AG09319 (cell line): ENCODE results near the gene CUL4A.
"Not testable (repeated sequence)": the region's sequence is repeated elsewhere in the genome, so short reads cannot be mapped to it uniquely, and the experiment has no call there.

ENCODE experiments used
- DNase-seq: peaks from one replicate; pipeline ENCODE4 v3.0.0-alpha.2; 2010; ENCODE audit warnings: low read depth; ENCODE audit errors: extremely low read depth
- TF ChIP-seq, protein P1 (sequence below): IDR thresholded peaks from 2 replicates; pipeline ENCODE4 v1.5.1; 2011; ENCODE audit warnings: low read depth, mild to moderate bottlenecking, inconsistent platforms, low read length, moderate library complexity

Gene CUL4A

DNA sequence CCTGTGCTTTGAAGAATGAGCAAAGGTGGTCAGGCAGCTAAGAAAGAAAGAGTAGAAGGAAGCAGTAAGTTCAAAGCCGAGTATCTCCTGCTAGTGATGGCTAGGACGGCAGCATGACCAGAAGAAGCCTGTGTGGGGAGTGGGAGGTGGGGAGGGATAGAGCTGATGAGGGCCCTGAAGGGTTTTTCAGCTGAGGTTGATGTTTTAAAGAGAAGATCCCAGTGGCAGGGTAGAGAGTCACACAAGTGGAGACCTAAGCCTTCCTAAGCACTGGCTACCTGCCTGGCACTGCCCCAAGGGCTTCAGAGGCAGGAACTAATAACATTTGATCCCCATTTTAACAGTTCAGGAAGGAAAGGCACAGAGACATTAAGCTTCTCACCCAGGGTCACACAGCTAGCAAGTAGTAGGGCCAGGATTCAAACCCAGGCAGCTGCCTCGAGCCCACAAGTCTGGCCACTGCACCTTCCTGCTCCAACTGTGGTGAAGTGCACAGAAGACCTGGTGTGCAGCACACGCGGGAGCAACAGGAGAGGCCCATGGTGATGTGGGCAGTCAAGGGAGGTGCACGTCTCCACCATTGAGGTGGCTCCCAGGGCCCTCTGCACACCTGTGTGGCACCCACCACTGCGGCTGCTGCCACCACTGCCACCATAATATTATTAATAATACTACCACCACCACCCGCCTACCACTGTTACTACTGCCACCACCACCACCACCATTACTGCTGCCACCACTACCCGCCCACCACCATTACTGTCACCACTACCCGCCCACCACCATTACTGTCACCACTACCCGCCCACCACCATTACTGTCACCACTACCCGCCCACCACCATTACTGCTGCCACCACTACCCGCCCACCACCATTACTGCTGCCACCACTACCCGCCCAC lies 22.1 kb downstream of the CUL4A start:
- TF ChIP-seq, protein P1, sequence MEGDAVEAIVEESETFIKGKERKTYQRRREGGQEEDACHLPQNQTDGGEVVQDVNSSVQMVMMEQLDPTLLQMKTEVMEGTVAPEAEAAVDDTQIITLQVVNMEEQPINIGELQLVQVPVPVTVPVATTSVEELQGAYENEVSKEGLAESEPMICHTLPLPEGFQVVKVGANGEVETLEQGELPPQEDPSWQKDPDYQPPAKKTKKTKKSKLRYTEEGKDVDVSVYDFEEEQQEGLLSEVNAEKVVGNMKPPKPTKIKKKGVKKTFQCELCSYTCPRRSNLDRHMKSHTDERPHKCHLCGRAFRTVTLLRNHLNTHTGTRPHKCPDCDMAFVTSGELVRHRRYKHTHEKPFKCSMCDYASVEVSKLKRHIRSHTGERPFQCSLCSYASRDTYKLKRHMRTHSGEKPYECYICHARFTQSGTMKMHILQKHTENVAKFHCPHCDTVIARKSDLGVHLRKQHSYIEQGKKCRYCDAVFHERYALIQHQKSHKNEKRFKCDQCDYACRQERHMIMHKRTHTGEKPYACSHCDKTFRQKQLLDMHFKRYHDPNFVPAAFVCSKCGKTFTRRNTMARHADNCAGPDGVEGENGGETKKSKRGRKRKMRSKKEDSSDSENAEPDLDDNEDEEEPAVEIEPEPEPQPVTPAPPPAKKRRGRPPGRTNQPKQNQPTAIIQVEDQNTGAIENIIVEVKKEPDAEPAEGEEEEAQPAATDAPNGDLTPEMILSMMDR = no peak

DNA sequence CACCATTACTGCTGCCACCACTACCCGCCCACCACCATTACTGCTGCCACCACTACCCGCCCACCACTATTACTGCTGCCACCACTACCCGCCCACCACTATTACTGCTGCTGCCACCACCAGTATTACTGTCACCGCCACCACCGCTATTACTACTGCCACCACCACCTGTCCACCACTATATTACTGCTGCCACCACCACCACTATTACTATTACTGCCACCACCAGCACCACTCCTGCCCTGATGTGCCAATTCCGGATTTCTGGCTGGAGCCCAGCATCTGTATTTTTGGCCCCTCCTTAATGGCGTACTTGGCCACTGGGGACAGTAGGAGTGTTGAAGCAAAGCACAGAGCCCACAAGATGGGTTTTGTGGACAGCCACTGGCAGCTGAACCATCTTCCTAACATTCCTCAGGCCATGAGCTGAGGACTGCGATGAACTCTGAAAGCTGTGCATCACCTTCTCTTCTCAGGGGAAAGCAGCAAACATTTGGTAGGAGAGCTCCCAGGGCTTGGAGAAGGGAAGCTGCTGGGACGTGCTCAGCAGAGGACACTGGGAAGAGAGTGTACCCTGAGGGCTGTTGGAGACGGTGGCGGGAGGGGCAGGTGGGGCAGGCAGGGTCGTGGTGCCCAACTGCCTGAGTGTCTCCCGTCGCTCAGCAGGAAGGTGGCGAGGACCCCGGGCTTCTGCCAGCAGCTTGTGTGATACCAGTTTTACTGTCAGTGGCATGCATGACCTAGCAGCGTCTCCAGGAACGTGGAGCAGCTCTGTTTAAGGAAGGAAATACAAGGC lies 23.0 kb downstream of the CUL4A start:
- DNase-seq = no peak
- TF ChIP-seq, protein P1 = no peak

More for the DNA sequence above, 22.1 kb downstream of the CUL4A start:
- no peak for DNase-seq

DNA sequence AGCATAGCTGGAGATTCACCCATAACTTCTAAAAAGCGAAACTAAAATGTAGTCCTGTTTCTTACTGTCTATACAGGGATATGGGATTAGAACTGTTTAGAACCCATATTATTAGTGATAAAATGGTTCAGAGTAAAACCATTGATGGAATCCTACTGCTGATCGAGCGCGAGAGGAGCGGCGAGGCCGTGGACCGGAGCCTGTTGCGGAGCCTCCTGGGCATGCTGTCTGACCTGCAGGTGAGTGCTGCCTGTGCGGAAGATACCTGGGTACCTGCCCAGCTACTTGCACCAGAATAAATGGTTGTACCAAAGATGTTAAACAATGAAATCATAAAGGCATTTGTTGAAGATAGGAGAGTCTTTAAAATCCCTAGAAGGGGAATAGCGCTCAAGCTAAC lies 23.7 kb downstream of the CUL4A start:
- DNase-seq = no peak
- TF ChIP-seq, protein P1 = no peak

DNA sequence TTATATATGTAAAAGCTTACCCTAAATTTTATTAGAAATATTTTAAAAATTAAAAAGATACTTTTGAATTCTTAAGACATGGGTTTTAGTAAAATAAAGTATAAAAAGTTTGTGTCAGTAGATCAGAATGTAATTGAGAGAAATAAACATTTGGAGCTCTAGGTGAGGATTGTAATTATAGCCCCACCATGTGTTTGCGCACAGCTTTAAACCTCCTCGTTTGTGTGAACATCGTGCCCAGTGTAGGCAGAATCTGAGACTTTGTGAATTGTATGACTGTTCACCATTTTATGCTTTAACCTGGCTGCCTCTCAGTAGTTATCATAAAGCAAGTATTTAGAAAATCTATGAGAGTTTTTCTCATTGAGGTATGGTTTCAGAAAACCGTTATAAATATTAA lies 29.1 kb downstream of the CUL4A start:
- no peak for DNase-seq
- TF ChIP-seq, protein P1 = no peak

DNA sequence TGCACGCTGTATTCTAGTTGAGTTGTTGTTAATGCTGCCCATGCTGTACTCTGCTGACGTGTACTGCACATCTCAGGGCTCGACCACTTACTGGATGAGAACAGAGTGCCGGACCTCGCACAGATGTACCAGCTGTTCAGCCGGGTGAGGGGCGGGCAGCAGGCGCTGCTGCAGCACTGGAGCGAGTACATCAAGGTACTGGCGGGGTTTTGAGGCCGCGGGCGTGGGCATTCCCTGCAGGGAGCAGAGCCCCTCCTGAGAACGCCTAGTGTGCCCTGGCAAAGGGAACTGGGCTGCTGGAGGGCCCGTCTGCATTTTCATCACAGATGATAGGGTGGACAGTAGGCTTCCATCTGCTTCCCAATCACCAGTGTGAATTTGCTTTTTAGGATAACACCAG lies 29.9 kb downstream of the CUL4A start:
- DNase-seq = no peak
- TF ChIP-seq, protein P1 = no peak

DNA sequence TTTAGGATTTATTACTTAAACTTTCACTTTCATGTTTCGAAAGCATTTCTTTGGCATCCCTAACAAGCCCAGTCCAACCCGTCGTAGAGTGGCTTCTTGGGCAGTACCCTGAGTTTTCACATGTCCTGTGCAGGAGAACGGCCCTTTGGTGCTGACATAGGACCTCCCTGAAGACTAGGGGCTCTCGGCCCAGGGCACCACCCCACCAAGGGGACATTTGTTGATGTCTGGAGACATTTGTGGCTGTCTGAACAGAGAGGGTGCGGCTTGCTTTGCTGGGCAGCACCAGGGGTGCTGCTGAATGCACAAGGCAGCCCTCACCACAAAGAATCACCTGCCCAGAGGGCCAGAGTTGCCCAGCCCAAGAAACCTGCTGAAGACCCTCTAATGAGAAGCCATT lies 30.6 kb downstream of the CUL4A start:
- no peak for DNase-seq
- TF ChIP-seq, protein P1 = no peak

DNA sequence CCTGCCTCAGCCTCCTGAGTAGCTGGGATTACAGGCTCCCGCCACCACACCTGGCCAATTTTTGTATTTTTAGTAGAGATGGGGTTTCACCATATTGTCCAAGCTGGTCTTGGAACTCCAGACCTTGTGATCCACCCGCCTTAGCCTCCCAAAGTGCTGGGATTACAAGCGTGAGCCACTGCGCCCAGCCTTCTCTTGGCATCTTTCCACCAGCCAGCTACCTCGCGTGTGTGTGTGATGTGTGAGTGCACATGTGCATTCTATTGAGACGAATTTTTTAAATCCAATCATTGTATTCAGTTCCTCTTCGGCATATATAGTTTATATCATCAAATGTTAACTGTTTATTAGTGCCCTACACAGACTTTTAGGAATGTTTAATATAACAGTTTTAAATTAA lies 32.2 kb downstream of the CUL4A start:
- not testable (repeated sequence) for DNase-seq
